NK-92 (cell line): Measurements from ENCODE around the gene NOP56.

ENCODE experiments used
- DNase-seq: peaks from one replicate; lab custom pipeline; 2025; ENCODE audit not compliant: unreplicated experiment; lab: John Stamatoyannopoulos, UW

NOP56 gene

GRCh38 chr20:2640899-2641298 is 11.5 kb upstream of the NOP56 start:
- DNase-seq, result no peak

- no peak for DNase-seq
These were observed 8.7 kb upstream of the NOP56 start for GRCh38 chr20:2643708-2644107.

- DNase-seq, result no peak
These were observed 508 bp downstream of the NOP56 start for GRCh38 chr20:2652724-2653555.

GRCh38 chr20:2653556-2654383 is 1.3 kb downstream of the NOP56 start:
- no peak for DNase-seq

- no peak for DNase-seq
These were observed 2.0 kb downstream of the NOP56 start for GRCh38 chr20:2654384-2654822.

GRCh38 chr20:2654831-2655230 is 2.4 kb downstream of the NOP56 start:
- DNase-seq, result no peak

- DNase-seq, result no peak
These were observed 3.1 kb downstream of the NOP56 start for GRCh38 chr20:2655331-2656116.

- DNase-seq, result no peak
These were observed 4.2 kb downstream of the NOP56 start for GRCh38 chr20:2656471-2657117.

GRCh38 chr20:2657241-2657640 is 4.8 kb downstream of the NOP56 start:
- no peak for DNase-seq

- DNase-seq, result no peak
These were observed 5.2 kb downstream of the NOP56 start for GRCh38 chr20:2657674-2658073.

- DNase-seq, result no peak
These were observed 6.3 kb downstream of the NOP56 start for GRCh38 chr20:2658414-2659354.

- DNase-seq, result no peak
These were observed 7.1 kb downstream of the NOP56 start for GRCh38 chr20:2659547-2659946.

- no peak for DNase-seq
These were observed 11.0 kb downstream of the NOP56 start for GRCh38 chr20:2663364-2663886.

GRCh38 chr20:2663887-2664719 is 11.7 kb downstream of the NOP56 start, which contains the start of gene IDH3B:
TSS of gene IDH3B (minus strand) at chr20:2664216. CDS start at chr20:2664188, 28 bp downstream.
- DNase-seq, result peak; percentile 55

- no peak for DNase-seq
These were observed 19.5 kb downstream of the NOP56 start for GRCh38 chr20:2671977-2672376.

GRCh38 chr20:2672446-2672845 is 20.0 kb downstream of the NOP56 start:
- DNase-seq, result no peak

GRCh38 chr20:2673453-2673852 is 21.0 kb downstream of the NOP56 start:
- no peak for DNase-seq

GRCh38 chr20:2680046-2680445 is 27.6 kb downstream of the NOP56 start:
- DNase-seq, result no peak
